Measurements from ENCODE around the gene TNC. TPM values are rescaled to one million over a fixed set of nuclear protein-coding genes. Genes with fewer than 3 reads are reported as not detected.
"Not testable (repeated sequence)": the region's sequence is repeated elsewhere in the genome, so short reads cannot be mapped to it uniquely, and the experiment has no call there.

The TNC gene
- polyA plus RNA-seq, 1 of the 3 experiments (the other 2 are of a cell fraction): 805 TPM

DNA sequence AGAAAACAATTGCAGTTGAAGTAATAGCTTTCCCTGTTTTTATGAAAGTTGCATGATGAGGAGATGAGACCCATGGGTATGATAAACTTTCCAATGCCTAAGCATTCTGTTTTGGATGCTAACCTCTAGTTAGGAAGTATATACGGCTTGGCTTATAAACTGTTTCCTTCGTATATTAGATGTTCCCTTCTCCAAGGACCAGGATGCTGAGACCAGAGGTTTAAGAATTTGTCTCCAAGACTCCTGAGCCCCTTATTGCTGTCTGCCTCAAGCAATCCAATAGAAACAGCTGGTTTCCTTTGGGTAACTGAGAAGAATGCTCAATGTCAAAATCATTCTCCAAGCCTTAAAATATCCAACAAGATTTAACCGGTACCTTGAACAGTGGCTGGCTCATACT, 12.2 kb upstream of the TNC start:
- Histone ChIP-seq H3K9me3 (no peaks in the 10 kb centered on the region), H3K9me2 (no peaks in the 10 kb centered on the region), H2AFZ (ENCODE audit: low read depth) (no peak overlapping the region), H3K79me2 (ENCODE audit: insufficient read depth) (no peaks in the 10 kb centered on the region), H3K4me3 (ENCODE audit: low read depth in 2 of 2, low read length in 1 of 2) (no peak overlapping the region), H3K27ac (ENCODE audit: low read depth in 2 of 2, low read length in 1 of 2) (no peak overlapping the region), H4K20me1 (ENCODE audit: insufficient read depth) (no peaks in the 10 kb centered on the region), H3K36me3 (replicated peaks in 1 of 2; ENCODE audit: control insufficient read depth in 1 of 2, insufficient read depth in 2 of 2, low read length in 1 of 2) (no peaks in the 10 kb centered on the region), H3K9ac (no peak overlapping the region), H3K4me2 (no peak overlapping the region), H3F3A (replicated peaks; ENCODE audit: insufficient read depth) (peaks cover 12% of the 10 kb centered on the region), H3K4me1 (ENCODE audit: control insufficient read depth in 1 of 2, insufficient read depth in 2 of 2, low read depth in 1 of 2, low read length in 1 of 2) (peaks cover 0 to 13% of the 10 kb centered on the region in 2 experiments; a peak in 3 of 4 replicates), H3K27me3 (ENCODE audit: insufficient read depth) (no peaks in the 10 kb centered on the region)
- CTCF ChIA-PET: no interaction called here
- TF ChIP-seq FOXJ3 (CRISPR knock-in tag; IDR thresholded peaks at IDR 0.05) (no peak), NRF1 (IDR thresholded peaks at IDR 0.05; ENCODE audit: low read depth, low read length) (no peak), TEAD4 (IDR thresholded peaks at IDR 0.05; ENCODE audit: borderline replicate concordance, insufficient read depth) (no peak), RFX5 (IDR thresholded peaks at IDR 0.05; ENCODE audit: low read length) (no peak), MXI1 (IDR thresholded peaks at IDR 0.05; ENCODE audit: low read depth, low read length) (no peak), NFIC (IDR thresholded peaks at IDR 0.05; ENCODE audit: borderline replicate concordance) (no peak), ELF1 (IDR thresholded peaks at IDR 0.05) (no peak)
- TF ChIP-seq, protein P1, sequence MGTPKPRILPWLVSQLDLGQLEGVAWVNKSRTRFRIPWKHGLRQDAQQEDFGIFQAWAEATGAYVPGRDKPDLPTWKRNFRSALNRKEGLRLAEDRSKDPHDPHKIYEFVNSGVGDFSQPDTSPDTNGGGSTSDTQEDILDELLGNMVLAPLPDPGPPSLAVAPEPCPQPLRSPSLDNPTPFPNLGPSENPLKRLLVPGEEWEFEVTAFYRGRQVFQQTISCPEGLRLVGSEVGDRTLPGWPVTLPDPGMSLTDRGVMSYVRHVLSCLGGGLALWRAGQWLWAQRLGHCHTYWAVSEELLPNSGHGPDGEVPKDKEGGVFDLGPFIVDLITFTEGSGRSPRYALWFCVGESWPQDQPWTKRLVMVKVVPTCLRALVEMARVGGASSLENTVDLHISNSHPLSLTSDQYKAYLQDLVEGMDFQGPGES (IDR thresholded peaks at IDR 0.05; ENCODE audit: low read depth, low read length): no peak
- TF ChIP-seq, protein P2, sequence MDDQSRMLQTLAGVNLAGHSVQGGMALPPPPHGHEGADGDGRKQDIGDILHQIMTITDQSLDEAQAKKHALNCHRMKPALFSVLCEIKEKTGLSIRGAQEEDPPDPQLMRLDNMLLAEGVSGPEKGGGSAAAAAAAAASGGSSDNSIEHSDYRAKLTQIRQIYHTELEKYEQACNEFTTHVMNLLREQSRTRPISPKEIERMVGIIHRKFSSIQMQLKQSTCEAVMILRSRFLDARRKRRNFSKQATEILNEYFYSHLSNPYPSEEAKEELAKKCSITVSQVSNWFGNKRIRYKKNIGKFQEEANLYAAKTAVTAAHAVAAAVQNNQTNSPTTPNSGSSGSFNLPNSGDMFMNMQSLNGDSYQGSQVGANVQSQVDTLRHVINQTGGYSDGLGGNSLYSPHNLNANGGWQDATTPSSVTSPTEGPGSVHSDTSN (IDR thresholded peaks at IDR 0.05): no peak
- TF ChIP-seq, protein P3, sequence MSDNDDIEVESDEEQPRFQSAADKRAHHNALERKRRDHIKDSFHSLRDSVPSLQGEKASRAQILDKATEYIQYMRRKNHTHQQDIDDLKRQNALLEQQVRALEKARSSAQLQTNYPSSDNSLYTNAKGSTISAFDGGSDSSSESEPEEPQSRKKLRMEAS (IDR thresholded peaks at IDR 0.05; ENCODE audit: low read depth): no peak
- no peak for DNase-seq
- POLR2A ChIA-PET: no interaction called here
- 93% methylated on average over 3 of the region's 3 CpGs for WGBS (ENCODE audit: low lambda C conversion rate)

DNA sequence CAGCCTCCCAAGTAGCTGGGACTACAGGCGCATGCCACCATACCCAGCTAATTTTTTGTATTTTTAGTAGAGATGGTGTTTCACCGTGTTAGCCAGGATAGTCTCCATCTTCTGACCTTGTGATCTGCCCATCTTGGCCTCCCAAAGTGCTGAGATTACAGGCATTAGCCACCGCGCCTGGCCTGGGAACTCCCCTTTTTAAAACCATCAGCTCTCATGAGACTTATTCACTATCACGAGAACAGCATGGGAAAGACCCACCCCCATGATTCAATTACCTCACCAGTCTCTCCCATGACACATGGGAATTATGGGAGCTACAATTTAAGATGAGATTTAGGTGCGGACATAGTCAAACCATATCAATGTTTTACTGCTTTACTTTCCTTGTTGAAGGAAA, 10.8 kb upstream of the TNC start:
- POLR2A ChIA-PET; H3K9ac ChIP-seq; CTCF ChIA-PET; H3K36me3 ChIP-seq (replicated peaks in 1 of 2; ENCODE audit: control insufficient read depth in 1 of 2, insufficient read depth in 2 of 2, low read length in 1 of 2); H4K20me1 ChIP-seq (ENCODE audit: insufficient read depth); H3K27me3 ChIP-seq (ENCODE audit: insufficient read depth); H3K4me2 ChIP-seq; H3K4me3 ChIP-seq (ENCODE audit: low read depth in 2 of 2, low read length in 1 of 2); H3K27ac ChIP-seq (ENCODE audit: low read depth in 2 of 2, low read length in 1 of 2); H2AFZ ChIP-seq (ENCODE audit: low read depth); H3K9me3 ChIP-seq; H3K9me2 ChIP-seq; DNase-seq; H3F3A ChIP-seq (replicated peaks; ENCODE audit: insufficient read depth); H3K79me2 ChIP-seq (ENCODE audit: insufficient read depth); H3K4me1 ChIP-seq (ENCODE audit: control insufficient read depth in 1 of 2, insufficient read depth in 2 of 2, low read depth in 1 of 2, low read length in 1 of 2): not testable (repeated sequence)
- 91% methylated on average over 6 of the region's 6 CpGs for WGBS (ENCODE audit: low lambda C conversion rate)

All from SK-N-SH (cell line).